Stimulated activated CD8-positive, alpha-beta memory T cell treated with anti-CD3 and anti-CD28 coated beads, Interleukin-15, amount 100 ng/mL, for 1 hour (primary cell): ENCODE results near the gene FGFR3.

Experiments
- DNase-seq: peaks from one replicate; pipeline ENCODE4 v3.0.0-alpha.2; 2020; ENCODE audit warnings: low read depth

Gene FGFR3

DNA sequence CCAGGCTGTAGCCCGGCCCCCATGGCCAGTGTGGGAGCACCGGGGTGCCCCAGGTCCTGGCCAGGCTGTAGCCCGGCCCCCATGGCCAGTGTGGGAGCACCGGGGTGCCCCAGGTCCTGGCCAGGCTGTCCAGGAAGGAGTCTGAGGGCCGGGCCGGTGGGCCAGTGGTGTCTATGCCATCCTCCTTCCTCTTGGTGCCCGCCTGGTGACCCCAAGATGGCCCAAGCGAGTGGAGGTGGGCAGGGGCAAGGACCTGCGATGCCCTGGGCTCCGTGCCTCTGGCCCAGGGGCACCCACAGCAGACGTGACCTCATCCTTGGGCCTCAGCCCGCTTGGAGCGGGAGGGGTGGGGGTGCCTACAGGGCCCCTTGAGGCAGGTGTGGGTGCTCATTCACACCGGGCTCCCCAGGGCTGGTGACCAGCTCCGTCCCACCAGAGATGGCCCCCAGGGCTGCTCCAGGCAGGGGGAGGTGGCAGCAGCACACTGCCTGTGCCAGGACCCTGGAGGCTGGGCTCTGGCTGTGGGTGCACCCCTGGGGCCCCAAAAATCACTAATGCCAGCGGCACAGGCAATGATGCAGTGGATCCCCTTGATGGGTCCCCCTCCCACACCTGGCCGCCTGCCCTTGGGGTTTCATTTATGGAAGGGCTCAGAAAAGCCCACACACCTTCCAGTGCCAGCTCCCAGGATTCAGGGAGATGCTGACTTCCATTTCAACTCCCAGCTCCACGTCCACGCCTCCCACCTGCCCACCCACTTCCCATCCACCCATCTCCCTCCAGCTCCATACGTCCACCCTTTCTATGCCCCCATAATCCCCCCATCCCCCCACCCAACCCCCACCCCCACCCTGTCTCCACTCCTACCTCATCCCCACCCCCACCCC is 36.0 kb upstream of the FGFR3 start:
- no peak for DNase-seq

DNA sequence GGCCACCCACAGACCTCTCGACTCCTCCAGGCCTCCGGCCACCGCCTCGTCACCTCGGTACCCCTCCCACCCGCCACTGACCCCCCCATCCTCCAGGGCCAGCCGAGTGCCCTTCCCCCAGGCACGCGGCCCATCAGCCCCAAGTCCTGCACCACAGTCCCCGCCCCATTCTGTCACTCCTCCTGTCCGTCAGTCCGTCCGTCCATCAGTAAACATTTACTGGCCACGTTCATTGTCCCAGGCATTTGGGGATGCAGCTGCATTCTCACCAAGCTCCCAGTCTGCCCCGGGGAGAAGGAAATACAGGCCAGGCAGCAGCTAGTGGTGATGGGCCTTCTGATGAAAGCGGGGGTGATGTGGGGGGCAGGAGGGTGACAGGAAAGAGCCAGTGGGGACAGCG is 35.3 kb upstream of the FGFR3 start:
- no peak for DNase-seq

DNA sequence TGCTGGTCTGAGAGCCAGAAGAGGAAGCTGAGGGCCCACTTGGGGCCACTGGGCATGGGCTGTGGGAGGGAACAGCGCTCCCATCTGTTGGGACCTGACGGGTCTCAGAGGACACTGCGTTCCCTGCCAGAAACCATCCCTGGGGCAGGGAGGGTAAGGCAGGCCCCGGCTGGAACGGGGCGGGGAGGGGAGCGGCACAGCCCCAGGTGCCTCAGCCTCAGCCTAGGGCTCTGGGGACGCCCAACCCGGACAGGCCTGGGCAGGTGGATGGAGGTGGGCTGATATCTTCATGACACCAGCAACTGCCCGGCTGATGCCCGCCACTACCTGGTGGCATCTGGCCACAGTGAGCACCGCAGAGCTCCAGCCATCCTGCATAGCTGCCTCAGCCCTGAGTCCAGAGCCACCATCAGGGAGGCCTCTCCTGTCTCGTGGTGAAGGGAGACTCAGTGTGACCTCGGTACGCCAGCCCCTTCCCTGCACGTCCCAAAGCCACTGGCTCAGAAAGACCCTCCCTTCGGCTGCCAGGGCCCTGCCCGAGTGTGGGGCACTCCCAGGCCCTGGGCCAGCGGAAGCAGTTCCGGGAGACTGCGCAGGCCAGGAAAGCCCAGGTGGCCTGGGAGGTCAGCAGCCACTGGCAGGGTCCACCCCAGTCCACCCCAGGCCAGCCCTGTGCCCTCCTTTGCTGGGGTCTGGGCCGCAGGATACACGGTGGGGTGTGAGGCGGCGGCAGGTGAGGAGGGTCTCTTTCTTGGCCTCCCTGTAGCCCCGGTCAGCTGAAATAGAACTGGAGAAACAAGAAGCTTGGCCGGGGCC is 34.6 kb upstream of the FGFR3 start:
- no peak for DNase-seq

DNA sequence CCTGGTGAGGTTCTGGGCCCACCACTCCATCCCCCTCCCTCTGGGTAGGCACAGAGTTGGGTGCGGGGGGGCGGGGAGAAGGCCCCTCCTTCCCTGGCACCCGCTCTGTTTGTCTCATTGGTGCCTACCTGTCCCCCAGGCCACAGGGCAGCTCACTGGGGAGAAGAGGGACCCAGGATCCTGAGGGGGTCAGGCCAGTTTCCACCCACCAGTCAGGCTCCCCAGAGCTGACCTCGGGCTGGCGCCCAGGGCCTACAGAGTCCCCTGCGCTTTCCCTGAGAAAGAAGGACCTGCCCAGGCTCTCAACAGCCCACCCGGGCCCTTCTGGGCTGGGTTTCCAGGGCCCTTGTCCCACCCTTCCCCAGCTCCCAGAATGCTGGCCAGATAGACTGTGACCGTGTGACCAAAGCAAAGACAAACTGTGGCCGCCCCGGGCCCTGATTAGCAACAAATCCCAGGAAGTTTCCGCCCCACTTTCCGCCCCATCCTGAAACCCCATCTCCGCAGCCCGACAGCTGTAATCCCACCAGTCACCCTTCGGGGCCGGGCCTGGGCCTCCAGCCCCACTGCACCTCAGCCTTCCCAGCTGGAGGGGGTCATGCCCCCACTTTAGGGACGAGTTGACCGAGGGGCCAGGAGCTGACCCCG is 33.8 kb upstream of the FGFR3 start:
- no peak for DNase-seq

DNA sequence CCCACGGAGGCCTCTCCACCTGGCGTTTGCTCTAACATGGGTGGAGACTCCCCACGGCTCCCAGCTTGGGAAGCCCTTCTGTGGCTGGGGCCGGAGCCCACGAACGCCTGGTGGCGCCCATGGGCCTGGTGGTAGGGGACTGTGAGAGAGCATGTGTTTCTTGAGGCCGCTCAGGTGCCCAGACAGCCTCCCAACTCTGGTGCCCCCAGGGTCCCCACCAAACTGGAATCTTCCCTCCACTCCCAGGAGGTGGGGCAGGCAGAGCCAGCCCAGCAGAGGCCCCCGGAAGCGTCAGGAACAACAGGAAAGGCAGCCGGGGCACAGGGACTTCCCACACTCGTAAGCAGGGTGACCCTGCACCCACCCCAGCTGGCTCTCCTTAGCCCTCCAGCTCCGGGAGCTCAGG is 33.3 kb upstream of the FGFR3 start:
- DNase-seq: no peak

DNA sequence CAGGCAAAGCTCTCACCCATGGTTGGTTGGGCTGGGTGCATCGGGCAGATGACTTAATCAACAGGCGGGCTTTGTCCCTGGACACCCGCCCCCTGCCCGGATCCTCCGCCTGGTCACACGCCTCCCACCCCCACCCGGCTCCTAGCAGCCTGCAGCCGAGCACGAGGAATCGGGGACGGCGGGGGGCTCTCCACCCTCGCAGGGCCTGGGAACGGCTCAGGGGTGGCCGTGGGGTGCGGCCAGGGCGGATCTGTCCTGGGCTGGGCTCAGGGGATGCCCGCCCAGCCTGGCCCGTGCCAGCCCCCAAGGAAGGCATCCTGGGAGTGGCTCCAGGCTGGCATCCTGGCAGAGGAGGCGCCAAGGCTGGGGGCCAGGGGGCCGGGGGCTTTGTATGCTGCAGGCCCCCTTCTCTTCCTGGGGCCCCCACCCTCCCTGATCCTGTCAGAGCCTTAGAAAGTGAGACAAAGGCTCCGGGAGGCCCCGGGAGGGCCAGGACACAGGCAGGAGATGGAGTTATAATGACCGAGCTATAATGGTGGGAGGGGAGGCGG is 32.5 kb upstream of the FGFR3 start:
- no peak for DNase-seq

DNA sequence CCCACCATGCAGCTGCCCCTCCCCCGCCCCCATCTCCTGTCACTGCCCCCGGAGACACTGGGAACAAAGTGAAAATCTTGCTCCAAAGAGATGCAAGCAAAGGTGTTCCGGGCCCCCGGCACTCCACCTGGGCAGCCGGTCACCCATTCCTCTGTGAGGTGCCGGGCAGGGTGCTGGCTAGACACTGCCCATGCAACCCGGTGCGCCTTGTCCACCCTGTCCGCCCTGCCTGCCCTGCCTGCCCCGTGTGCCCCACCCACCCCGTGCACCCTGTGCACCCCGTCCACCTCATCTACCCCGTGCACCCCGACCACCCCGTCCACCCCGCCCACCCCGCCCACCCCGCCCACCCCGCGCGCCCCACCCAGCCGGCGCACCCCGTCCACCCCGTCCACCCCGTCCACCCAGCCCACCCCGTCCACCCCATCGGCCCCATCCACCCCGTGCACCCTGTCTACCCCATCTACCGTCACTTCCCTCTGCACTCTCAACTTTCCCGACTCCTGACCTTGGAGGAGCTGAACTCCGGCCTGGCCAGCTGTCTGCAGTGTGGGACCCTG is 31.9 kb upstream of the FGFR3 start:
- no peak for DNase-seq

DNA sequence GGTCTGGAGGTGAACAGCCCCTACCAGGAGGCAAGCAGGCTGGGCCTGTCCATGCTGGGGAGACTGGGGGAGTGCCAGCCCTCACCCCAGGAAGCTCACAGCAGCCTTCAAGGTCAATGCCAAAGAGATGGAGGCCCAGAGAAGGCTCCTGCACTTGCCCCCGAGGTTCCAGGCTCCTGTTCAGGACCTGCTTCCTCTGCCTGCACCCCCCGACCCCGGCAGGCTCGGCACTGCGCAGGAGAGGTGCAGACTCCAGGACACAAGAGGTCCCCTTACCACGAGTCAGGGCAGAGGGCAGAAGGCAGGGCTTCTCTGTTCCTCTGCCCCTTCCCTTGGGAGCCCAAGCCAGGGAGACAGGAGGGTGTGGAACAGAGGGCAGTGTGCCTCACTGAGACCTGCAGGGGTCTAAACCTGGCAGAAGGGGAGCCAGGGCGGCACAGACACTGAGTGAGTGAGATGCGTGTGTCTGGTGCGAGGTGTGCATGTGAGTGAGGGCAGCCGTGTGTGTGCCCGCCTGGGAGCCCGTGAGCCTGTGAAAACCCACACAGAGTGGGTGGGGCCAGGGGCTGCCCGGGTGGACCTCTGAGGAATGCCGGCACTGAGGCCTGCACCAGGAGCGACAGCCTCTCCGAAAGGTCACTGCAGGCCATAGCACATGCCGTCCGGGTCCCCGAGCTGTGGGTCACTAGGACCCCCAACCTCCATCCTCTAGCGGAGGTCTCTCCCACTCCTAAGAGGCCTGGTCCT is 30.7 kb upstream of the FGFR3 start:
- no peak for DNase-seq

DNA sequence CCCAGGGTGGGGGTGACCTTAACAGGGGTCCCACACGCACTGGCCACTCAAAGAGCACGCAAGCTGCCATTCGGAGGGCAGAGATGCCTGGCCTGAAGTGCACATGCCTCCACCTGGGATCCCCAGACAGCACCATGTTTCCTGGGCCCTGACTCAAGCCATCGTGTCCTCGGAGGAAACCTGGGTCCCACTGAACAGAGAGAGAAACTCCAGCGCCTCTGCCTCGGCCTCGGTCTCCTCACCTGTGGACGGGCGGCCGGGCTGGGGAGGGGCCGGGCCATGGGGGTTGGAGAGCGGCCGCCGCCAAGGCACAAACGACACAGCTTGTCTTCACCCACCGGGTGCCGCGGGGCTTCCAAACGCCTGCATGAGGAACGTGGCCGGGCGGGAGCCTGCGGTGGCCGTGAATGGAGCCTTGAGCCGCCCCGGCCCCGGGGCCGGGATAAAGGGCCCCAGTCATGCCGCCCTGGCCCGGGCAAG is 30.0 kb upstream of the FGFR3 start:
- no peak for DNase-seq

DNA sequence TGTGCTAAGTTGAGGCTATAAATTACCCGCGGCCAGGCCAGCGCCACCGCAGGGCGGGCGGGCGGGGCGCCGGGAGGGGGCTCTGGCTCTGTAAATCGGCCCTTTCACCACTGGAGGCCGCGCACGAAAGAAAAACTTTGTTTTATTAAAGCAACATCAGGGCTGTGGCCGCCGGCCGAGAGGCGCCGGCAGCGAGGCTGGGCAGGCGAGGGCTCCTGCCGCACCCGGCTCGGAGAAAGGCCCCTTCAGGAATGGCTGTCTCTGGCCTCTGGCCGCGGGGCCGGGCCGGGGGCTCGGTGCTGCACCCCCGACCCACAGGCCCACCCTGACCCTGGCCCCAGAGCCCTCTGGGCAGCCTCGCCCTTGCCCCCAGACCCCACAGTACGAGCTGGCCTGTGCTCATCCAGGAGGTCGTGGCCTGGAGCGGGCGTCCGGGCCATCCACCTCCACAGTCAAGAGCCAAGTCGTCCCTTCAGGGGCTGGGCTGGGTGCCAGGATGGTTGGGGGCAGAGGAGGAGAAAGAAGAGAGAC is 29.5 kb upstream of the FGFR3 start:
- no peak for DNase-seq

DNA sequence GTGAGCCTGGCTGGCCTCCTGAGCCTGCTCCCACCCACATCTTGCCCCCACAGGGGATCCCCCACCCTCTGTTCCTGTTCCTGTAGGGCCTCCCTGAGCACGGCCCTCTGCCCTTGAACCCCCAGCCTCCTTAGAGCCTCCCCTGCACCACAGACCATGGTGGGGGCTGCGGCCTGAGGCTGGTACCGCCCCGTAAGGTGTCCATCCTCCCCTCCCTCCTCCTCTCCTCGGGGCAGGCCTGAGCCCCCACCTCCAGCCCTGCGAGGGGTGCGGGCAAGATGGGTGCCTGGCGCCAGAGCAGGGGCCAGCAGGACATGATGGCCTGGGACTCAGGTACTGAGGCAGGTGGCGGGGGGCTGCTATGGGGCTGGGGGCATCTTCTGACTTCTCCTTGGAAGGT is 28.4 kb upstream of the FGFR3 start:
- DNase-seq: no peak

DNA sequence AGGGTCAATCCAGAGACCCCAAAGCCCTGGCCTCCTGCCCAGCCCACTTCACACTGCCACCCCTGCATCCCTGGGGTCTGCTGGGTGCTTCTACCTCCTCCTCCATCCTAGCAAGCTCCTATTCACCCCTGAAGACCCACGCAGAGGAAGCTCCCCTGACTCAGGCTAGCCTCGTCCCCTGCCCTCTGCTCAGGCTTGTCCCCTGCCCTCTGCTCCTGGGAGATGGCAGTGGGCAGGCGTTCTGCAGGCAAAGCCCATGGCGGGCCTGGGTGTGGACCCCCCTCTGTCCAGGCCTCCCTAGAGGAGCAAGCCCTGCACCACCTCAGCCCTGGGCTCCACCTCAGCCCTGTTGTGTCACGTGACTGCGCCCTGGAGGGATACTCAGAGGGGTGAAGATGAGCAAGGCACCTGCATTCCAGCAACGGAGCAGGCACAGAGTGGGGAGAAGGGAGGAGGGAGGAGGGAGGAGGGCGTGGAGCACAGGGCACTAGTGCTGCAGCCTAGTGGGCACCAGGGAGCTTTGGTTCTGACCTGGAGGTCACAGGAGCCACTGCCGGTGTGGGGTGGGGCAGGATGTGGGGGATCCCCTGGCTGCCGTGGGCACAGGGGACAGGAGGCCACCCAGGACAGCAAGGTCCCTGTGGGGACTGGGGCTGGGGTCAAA is 27.6 kb upstream of the FGFR3 start:
- no peak for DNase-seq

DNA sequence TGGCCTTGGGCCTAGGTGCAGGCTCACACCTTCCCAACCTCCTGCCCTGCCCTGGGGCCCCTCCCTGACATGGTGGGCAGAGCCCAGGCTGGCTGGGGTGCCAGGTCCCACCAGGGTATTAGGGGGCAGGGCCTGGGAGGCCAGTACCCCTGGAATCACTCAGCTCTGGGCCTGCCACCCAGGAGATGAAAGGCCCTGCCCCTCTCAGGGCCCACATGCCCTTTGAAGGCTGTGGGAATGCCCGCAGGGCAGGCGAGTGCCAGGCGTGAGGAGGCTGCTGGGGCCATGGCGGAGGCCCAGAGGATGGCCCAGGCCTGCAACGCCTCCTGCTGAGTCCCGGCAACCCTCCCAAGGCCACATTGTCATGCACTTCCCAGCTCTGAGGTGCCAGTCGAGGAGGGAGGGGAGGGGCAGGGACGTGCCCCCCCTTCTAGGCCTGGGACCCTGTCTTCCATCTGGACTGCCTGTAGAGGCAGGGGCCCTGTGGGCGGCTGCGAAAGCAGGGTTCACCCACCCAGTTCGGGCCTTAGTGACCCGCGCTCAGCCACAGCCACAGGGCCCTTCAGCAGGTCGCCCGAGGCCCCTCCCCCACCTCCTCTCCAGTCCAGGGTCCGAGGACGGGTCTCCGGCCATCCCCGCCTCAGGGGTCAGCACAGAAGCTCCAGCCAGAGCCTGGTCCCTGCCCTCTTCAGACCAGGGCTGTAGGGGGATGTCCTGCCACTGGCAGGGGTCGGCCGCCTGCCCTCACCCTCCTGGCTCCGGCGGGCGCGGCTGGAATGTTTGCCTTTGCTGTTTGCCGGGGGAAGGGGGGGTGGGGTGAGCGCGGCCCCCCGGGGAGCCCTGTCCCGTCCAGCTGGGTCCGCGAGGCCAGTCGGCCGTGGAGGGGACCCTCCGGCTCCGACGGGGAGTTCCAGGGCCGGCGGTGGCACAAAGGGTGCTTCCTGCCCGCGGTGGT is 26.7 kb upstream of the FGFR3 start:
- DNase-seq: no peak

DNA sequence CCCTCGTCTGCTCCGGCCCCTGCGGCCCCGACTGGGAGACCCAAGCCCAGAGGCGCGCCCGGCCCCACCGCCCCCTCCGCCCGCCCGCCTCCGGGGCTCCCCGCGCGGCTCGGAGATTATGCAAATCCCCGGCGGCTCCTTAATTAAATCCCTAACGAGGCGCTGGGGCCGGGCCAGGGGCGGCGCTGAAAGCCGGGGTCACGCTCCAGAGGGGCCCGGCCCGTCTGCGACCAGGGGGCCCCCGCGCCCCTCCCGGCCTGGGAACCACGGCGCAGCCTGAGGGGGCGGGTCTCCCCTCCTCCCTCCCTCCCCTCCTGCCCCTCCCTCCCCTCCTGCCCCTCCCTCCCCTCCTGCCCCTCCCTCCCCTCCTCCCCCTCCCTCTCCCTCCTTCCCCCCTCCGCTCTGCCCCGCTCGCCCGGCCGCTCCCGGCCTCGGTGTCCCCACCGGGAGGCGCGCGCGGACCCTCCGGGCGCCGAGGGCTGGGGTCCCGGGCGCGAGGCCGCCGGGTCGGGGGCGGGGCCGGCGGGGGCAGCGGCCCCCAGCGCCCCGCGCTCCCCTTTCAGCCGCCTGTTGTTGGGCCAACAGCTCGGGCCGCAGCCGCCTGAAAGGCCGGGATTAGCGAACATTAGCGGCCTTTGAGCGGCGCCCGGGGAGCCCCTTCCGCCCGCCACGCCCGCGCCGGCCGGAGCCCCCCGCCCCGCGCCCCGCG is 25.9 kb upstream of the FGFR3 start:
- DNase-seq: no peak

DNA sequence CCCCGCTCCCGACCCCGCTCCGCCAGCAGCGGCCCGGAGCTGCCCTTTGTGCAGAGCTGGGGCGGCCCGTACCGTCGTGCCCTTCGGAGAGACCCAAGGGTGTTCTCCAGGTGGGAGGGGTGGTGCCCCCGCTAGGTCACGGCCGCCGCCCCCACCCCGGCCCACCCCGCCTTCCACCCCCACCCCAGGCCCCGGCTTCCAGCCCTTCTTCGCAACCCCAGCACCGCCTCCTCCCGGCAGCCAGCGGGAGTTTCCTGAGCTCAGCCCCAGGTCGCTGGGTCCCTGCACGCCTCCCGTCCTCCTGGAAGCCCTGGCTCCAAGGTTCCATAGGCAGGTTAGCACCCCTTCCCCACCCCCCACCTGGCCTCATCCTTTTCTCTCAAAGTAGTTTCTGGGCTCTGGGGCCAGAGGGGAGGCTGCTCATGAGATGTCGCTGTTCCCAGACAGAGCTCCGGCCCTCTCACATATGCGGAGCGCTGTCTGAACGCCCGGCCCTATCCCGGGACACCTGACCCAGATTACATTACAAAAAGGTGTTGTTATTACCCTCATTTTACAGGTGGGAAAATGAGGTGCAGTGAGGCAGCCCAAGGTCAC is 25.2 kb upstream of the FGFR3 start:
- DNase-seq: no peak

DNA sequence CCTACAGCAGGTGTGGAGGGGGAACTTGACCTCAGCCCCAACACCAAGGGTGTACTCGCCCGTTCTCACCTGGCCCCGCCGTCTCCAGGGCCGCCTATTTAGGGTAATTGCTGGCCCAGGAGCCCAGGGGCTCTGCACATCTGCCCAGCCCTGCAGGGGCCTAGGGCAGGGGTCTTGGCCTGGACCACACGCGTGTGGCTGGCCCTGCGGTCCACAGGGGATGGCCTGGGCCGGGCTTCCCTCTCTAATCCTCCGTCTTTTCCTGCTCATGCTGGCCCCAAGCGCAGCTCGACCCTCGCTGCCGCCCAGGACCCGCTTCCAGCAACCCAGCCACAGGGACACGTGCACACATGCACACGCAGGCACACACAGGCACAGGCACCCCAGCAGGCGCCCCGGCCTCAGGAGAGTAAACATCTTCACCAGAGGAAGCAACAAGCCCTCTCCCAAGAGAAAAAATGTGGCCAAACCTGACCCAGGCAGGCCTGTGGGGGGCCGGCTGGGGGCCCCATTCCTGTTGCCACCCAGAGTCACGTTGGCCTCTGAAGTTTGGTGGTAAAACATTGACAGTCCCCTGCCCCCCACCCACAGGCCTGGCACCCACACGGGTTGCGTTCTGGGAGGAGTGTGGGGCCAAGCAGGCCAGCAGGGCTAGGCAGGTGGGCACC is 24.6 kb upstream of the FGFR3 start:
- no peak for DNase-seq

DNA sequence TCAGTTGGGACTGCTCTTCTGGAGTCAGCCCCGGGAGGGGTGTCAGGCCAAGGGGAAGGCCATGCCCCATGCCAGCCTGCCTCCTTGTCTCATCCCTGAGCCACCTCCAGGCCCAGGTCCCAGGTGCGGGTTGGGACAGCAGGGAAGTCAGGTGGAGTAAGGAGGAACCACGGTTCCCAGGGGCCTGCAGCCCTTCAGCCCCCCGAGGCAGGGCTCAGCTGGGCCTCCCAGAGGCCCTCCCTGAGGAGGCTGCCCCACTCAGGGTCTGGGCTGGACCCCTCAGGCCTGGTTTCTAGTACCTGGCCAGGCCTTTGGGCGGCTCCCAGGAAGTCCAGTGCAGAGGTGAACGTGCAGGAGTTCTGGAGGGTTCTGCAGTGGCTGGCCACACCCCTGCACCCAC is 23.4 kb upstream of the FGFR3 start:
- no peak for DNase-seq

DNA sequence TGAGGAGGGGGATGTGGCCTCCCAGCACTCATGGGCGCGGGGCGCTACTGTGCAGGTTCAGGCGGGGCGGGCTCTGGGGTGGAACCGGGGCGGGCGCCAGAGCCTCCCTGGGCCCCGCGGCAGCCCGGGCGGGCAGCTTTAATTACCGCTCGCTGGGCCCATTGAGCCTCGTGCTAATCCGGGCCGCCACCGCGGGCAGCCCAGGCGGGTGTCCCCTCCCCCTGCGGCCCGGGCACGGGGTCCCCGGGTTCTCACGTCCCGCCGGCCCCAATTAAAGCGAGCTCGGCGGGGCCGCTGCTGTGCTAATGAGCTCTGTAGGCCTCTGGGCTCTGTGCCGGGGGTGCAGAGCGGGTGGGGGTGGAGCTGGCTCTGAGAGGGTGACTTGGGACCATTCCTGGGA is 22.8 kb upstream of the FGFR3 start:
- no peak for DNase-seq
